HG02840 (cell line): ENCODE results near the gene GRK5.

ENCODE experiments used
- ATAC-seq: cut with Tn5 transposase; IDR thresholded peaks from one replicate; pipeline ENCODE4 v1.9.1; 2021; ENCODE audit warnings: mild to moderate bottlenecking, moderate library complexity, moderate number of reproducible peaks; ENCODE audit not compliant: unreplicated experiment, low FRiP score

Gene GRK5

GRCh38 chr10:119291223-119291900 is 84.0 kb downstream of the GRK5 start:
- ATAC-seq, result no peak

DNA sequence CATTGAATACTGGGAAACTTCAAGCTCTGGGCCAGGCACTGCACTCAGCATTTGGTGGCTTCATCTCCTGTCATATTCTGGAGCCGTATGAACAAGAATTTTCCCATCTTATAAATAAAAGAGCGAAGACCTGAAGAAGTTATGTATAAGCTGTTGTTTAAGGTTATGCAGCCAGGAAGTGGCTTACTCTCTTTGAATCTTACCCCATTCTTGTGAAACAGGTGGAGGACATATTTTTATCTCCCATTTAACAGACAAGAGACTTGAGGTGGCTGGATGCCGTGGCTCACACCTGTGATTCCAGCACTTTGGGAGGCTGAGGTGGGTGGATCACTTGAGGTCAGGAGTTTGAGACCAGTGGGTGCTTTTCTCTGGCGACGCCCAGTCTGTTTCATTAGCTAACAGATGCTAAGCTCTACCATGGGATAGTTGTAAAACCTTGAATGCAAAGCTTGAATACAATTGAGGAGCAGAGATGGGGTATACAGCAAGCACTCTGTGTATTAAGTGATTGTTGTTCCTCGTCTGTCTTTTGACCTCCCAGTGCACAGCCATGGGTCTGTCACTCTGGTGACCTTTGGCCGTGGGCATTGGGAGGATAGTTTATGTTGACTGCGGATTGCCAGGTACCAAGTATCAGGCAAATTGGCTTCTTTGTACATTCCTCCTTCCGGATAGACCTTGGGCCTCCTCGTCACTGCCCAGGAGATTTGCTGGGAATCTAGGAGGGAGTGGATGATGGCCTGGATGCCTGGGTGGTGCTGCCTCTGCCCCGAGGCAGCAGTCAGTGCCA is 85.8 kb downstream of the GRK5 start:
- no peak for ATAC-seq

DNA sequence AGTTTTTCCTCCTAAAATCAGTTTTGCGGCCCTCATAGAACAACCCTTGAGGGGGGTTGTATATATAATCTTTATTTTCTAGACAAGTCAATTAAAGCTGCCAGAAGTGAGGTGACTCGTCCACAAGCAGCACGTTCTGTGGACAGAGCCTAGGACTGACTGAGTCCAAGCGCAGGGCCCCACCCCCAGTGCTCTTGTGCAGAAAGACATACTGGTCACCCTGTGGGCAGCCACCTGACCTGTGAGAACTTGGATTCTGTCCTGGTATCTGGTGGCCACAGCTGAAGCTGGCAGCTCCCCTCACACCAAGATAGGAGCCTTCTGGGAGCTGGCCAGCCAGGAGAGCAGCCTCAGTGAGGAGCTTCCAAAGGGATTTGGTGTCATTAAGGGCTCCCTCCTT is 89.3 kb downstream of the GRK5 start:
- no peak for ATAC-seq

DNA sequence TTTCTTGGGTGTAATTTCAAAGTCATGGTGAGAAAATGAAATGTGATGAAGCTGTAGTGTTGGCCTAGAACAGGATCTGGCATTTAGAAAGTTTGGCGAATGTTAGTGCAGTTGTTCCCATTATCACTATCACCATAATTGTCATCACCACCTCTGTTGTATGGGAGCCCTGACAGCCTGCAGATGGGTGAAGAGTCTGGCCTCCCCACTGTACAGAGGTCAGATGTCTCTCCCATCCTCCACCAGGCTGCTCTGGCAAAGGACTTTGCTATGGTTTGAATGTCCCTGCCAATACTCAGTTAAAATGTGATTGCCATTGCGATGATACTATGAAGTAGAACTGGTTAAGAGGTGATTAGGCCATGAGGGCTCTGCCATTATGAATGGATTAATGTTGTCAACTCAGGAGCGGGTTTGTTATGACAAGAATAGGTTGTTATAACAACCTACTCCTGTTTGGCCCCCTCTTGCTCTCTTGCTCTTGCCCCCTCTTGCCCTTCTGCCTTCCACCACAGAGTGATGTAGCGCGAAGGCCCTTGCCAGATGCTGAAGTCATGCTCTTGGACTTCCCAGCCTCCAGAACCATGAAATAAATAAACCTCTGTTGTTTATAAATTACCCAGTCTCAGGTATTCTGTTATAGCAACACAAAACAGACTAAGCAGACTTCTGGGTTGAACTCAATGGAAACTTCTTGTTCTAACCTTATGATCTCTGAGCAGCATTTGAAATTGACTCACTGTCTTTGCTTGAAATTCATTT is 90.0 kb downstream of the GRK5 start:
- ATAC-seq, result no peak

- no peak for ATAC-seq
Observed at GRCh38 chr10:119298810-119299209, 91.4 kb downstream of the GRK5 start.

- ATAC-seq, result no peak
Observed at GRCh38 chr10:119299531-119299930, 92.2 kb downstream of the GRK5 start.

DNA sequence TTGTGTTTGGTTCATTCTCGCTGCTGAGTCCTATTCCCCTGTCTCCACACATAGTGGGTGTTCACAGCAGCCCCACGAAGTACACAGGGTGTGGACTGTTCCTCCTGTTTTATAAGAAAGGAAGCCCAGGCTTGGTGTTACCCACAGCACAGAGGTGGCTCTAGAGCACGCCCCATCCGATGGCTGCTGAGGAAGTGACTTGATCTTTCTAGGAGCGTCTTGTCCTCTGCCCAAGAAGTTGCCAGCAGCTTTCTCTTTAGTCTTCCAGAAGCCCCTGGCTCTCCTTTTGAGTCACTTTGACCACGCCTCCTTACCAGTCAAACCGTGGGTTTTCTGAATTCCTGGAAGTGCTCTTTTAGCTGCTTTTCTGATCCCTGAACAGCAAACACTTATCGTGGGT is 94.0 kb downstream of the GRK5 start:
- ATAC-seq, result no peak

GRCh38 chr10:119302172-119302571 is 94.8 kb downstream of the GRK5 start:
- ATAC-seq, result no peak

DNA sequence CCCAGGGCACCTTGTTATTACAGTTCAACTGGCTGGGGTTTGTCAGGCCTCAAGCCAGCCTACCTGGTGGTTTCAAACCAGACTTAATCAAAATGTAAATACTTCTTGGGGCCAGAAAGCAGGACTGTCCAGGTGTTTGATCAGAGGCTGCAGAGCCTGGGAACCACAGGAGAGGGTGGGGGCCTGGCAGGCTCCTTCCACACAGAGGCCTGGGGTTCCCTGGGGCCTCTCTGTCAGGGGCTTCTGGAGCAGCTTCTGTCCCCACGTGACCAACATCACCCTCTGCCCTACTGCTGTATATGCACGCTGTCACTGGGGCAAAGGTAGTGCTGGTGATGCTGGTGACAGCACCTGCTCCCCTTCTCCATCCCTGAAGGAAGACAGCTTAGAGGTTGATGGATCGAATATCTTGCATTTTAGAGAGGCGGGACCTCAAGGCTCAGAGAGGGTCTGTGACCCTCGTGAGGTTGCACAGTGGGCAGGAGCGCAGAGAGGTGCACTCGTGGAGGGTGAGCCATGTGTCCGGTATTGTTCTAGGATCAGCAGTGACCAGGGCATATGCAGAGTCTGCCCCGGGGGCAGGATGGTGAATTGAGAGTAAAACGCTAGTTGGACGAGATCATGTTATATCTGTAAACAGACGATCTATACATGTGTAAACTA is 95.4 kb downstream of the GRK5 start:
- ATAC-seq, result no peak

- no peak for ATAC-seq
Observed at GRCh38 chr10:119303886-119304285, 96.5 kb downstream of the GRK5 start.

DNA sequence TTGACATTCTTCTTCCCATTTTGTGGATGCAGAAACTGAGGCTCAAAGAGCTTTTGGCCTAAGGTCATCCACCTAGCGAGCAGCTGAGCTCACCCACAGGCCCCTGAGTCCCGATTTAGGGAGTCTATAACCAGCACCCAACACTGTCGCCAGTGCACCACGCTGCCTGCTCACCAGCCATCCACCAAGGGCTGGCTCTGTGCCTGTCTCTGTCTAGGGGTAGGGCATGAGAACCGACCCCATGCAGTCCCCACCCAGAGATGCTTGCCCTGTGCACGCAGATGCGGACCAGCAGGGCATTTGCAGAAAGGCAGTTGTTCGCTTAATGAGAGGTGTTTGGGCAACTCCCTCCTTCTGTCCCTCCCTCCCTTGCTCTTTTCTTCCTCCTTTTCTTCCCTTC is 97.2 kb downstream of the GRK5 start:
- no peak for ATAC-seq

- ATAC-seq, result peak; percentile 52
Observed at GRCh38 chr10:119305860-119306513, 98.6 kb downstream of the GRK5 start.

GRCh38 chr10:119306514-119306951 is 99.2 kb downstream of the GRK5 start:
- peak; percentile 60 for ATAC-seq

DNA sequence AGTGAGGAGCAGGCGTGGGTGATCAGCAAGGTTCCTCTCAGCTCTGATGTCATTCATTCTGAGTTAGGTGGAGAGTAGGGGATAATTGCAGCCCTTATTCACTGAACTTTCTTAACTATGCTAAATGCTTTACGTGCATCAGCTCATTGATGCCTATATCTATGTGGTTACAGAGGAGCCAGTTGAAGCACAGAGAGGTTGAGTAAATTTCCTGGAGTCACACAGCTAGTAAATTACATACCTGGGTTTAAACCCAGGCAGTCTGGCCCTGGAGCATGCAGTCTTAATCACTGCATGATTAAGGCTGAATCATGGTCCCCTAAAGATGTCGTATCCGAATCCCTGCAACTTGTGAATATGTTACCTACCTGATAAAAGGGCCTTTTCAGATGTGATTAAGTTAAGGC is 99.6 kb downstream of the GRK5 start:
- no peak for ATAC-seq

DNA sequence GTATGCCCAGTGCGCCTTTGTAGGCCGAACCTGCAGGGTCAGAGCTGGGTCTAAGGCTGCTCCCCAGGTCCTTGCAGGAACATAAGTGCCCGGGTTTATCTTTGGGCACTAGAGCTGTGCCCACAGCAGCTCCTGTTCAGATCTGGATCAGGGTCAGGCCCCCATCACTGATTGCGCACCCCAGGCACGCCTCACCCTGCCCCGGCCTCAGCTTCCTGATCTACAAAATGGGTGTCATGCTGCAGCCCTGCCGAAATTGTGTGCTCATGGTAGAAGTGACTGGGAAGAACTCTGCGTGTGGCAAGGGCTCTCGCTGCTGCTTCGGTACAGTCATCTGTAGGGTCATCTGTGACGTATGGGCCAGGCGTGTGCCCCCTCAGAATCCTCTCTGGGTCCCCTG is 100.7 kb downstream of the GRK5 start:
- ATAC-seq, result no peak

GRCh38 chr10:119308551-119309422 is 101.4 kb downstream of the GRK5 start:
- no peak for ATAC-seq

DNA sequence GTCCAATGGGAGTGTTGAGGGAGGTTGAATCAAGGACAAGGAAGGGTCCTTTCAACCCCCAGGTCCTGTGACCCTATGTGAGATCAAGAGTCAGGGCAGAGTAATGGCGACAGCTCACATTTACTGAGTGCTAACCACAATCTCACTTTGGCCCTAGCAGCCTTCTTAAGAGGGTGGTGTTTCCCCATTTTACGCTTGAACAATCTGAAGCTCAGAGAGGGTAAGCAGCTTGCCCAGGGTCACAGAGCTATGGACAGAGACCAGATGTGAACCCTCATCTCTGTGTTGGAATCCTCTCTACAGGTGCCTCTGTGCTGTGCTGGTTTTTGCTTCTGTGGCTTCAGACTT is 102.0 kb downstream of the GRK5 start:
- no peak for ATAC-seq

GRCh38 chr10:119310806-119311205 is 103.4 kb downstream of the GRK5 start:
- ATAC-seq, result no peak

GRCh38 chr10:119312241-119312640 is 104.9 kb downstream of the GRK5 start:
- no peak for ATAC-seq
